LHCN-M2 (cell line): ENCODE data around the gene GABRG3. TPM values are rescaled to one million over a fixed set of nuclear protein-coding genes. Genes with fewer than 3 reads are reported as not detected.
"Not testable (repeated sequence)": the region's sequence is repeated elsewhere in the genome, so short reads cannot be mapped to it uniquely, and the experiment has no call there.

ENCODE experiments used
- DNase-seq: peaks from one replicate; pipeline ENCODE4 v3.0.0-alpha.2; 2012; ENCODE audit warnings: low read depth
- total RNA-seq: library from RNA; depleted of rRNA; stranded (reverse); fragments of >200 nt; gene quantifications from 2 replicates; pipeline ENCODE4 v1.2.3, GENCODE V29; 2014

The GABRG3 gene
- total RNA-seq, 1 experiment from 2014 or later, result not detected

GRCh38 chr15:27175472-27176153, 204.6 kb downstream of the GABRG3 start:
- no peak for DNase-seq

- no peak for DNase-seq
These were observed 205.9 kb downstream of the GABRG3 start for GRCh38 chr15:27176785-27177406.

GRCh38 chr15:27179789-27180188, 208.8 kb downstream of the GABRG3 start:
- DNase-seq, result no peak

- DNase-seq, result no peak
These were observed 211.7 kb downstream of the GABRG3 start for GRCh38 chr15:27182561-27183110.

GRCh38 chr15:27183201-27183600, 212.2 kb downstream of the GABRG3 start:
- no peak for DNase-seq

GRCh38 chr15:27191515-27191914, 220.5 kb downstream of the GABRG3 start:
- not testable (repeated sequence) for DNase-seq

- no peak for DNase-seq
These were observed 225.7 kb downstream of the GABRG3 start for GRCh38 chr15:27196691-27197090.

- DNase-seq, result no peak
These were observed 230.4 kb downstream of the GABRG3 start for GRCh38 chr15:27201425-27201824.

GRCh38 chr15:27210176-27210575, 239.2 kb downstream of the GABRG3 start:
- DNase-seq, result no peak

GRCh38 chr15:27214032-27214431, 243.1 kb downstream of the GABRG3 start:
- DNase-seq, result no peak

GRCh38 chr15:27214961-27215360, 244.0 kb downstream of the GABRG3 start:
- no peak for DNase-seq

- no peak for DNase-seq
These were observed 247.4 kb downstream of the GABRG3 start for GRCh38 chr15:27218426-27218825.

GRCh38 chr15:27219636-27220035, 248.7 kb downstream of the GABRG3 start:
- no peak for DNase-seq

GRCh38 chr15:27220199-27220598, 249.2 kb downstream of the GABRG3 start:
- DNase-seq, result no peak

- DNase-seq, result no peak
These were observed 251.5 kb downstream of the GABRG3 start for GRCh38 chr15:27222479-27222878.

- DNase-seq, result no peak
These were observed 252.2 kb downstream of the GABRG3 start for GRCh38 chr15:27223179-27223578.

GRCh38 chr15:27231811-27232210, 260.8 kb downstream of the GABRG3 start:
- DNase-seq, result no peak

- DNase-seq, result no peak
These were observed 261.9 kb downstream of the GABRG3 start for GRCh38 chr15:27232876-27233275.

- no peak for DNase-seq
These were observed 263.6 kb downstream of the GABRG3 start for GRCh38 chr15:27234593-27234992.

GRCh38 chr15:27235161-27235560, 264.2 kb downstream of the GABRG3 start:
- no peak for DNase-seq

GRCh38 chr15:27235681-27236080, 264.7 kb downstream of the GABRG3 start:
- DNase-seq, result no peak

- no peak for DNase-seq
These were observed 266.4 kb downstream of the GABRG3 start for GRCh38 chr15:27237319-27237939.

GRCh38 chr15:27238209-27238608, 267.2 kb downstream of the GABRG3 start:
- no peak for DNase-seq
